ENCODE results near the gene SMIM30. TPM values are rescaled to one million over a fixed set of nuclear protein-coding genes. Genes with fewer than 3 reads are reported as not detected.

The SMIM30 gene
- total and polyA plus RNA-seq, 2 of the 8 experiments (the other 6 are each of a cell fraction or from before 2014, with no cell fraction given) = 35.2 to 49.7 TPM

DNA sequence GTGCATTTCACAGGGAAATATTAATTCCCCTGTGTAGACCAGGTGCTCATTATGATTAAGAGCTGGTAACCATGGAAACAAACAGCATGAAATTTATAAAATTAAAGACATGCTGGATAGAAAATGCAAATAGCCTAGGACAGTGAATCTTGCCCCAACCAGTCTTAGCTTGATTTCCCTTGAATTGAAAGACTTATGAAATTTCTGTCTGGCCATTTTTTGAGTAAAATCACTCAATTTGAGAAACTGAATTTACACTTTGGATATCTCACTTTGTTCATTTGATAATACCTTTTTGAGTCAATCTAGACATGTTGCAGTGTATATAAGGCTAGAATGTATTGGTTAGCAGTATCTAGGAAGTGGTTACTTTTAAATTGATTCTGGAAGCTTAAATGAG, 4.4 kb upstream of the SMIM30 start:
- Histone ChIP-seq H4K5ac (ENCODE audit: insufficient read length, low read depth, low read length) (no peak overlapping the region), H3K23me2 (ENCODE audit: low read depth, low read length) (no peaks in the 10 kb centered on the region), H2BK15ac (ENCODE audit: low read length) (no peak overlapping the region), H3K9ac (replicated peaks in 1 of 4; ENCODE audit: extremely low read depth in 1 of 4, low read depth in 3 of 4, low read length in 3 of 4) (no peak overlapping the region), H3K4me1 (replicated peaks in 1 of 4; ENCODE audit: control insufficient read depth in 3 of 4, insufficient read depth in 4 of 4, low read length in 3 of 4) (no peaks in the 10 kb centered on the region; a peak in 1 of 7 replicates), H3K18ac (ENCODE audit: extremely low read depth, low read length) (no peak overlapping the region), H2BK12ac (ENCODE audit: low read depth, low read length) (no peak overlapping the region), H4K20me1 (replicated peaks in 1 of 2; ENCODE audit: control insufficient read depth in 1 of 2, insufficient read depth in 2 of 2, low read length in 2 of 2) (no peaks in the 10 kb centered on the region), H2BK20ac (ENCODE audit: low read length) (no peak overlapping the region), H3K4me2 (ENCODE audit: insufficient read depth in 1 of 2, low read depth in 2 of 2, low read length in 2 of 2) (no peak overlapping the region), H3K36me3 (ENCODE audit: control insufficient read depth in 2 of 4, insufficient read depth in 4 of 4, low read length in 3 of 4) (no peaks in the 10 kb centered on the region), H3K9me3 (ENCODE audit: insufficient read depth in 2 of 2, low read depth in 1 of 2, low read length in 1 of 2) (no peaks in the 10 kb centered on the region; a peak in 1 of 4 replicates), H2BK120ac (replicated peaks; ENCODE audit: low read depth, low read length) (no peak overlapping the region), H2AK5ac (ENCODE audit: low read depth, low read length) (no peak overlapping the region), H3K23ac (ENCODE audit: insufficient read length) (no peak overlapping the region), H3K4ac (replicated peaks; ENCODE audit: insufficient read length, low read depth, low read length) (no peak overlapping the region), H3K79me2 (ENCODE audit: control insufficient read depth in 1 of 2, insufficient read depth in 2 of 2, low read length in 2 of 2) (no peaks in the 10 kb centered on the region; a peak in 1 of 4 replicates), H2AFZ (ENCODE audit: low read length) (no peak overlapping the region), H3K79me1 (ENCODE audit: low read depth, low read length) (no peaks in the 10 kb centered on the region), H3K27me3 (replicated peaks in 1 of 4; ENCODE audit: control insufficient read depth in 3 of 4, extremely low read depth in 1 of 4, insufficient read depth in 3 of 4, low read length in 3 of 4) (peaks cover 0 to 1% (median 0%) of the 10 kb centered on the region in 4 experiments; a peak in 1 of 7 replicates), H3K4me3 (ENCODE audit: extremely low read depth in 1 of 4, insufficient read depth in 2 of 4, low read depth in 3 of 4, low read length in 4 of 4) (no peak overlapping the region), H3K27ac (ENCODE audit: low read depth, low read length) (no peak overlapping the region), H3K56ac (replicated peaks; ENCODE audit: insufficient read length, low read depth, low read length) (no peak overlapping the region), H4K8ac (ENCODE audit: extremely low read depth, insufficient read depth, low read length) (no peak overlapping the region), H4K91ac (replicated peaks; ENCODE audit: insufficient read length, low read length) (no peak overlapping the region), H3K14ac (ENCODE audit: insufficient read length) (no peak overlapping the region), H2BK5ac (ENCODE audit: low read depth, low read length) (no peak overlapping the region)
- no peak for TF ChIP-seq YY1 (IDR thresholded peaks at IDR 0.05; ENCODE audit: low read depth, low read length)
- no peak for TF ChIP-seq TCF12 (IDR thresholded peaks at IDR 0.05; ENCODE audit: low read depth, low read length)
- TF ChIP-seq CBX8 (IDR thresholded peaks at IDR 0.05; ENCODE audit: borderline replicate concordance, low read depth, low read length) = no peak
- no peak for TF ChIP-seq KDM1A (IDR thresholded peaks at IDR 0.05; ENCODE audit: borderline replicate concordance, low read length)
- no peak for TF ChIP-seq CTBP2 (IDR thresholded peaks at IDR 0.05; ENCODE audit: borderline replicate concordance, insufficient read depth, insufficient read length, low read length)
- TF ChIP-seq HDAC6 (IDR thresholded peaks at IDR 0.05; ENCODE audit: low read depth, low read length) = no peak
- no peak for TF ChIP-seq EZH2 (IDR thresholded peaks at IDR 0.05; ENCODE audit: low read depth, low read length, severe bottlenecking)
- DNase-seq (ENCODE audit: low read depth in 1 of 2, low spot score in 2 of 2) (no peak), FAIRE-seq (no peak)
- POLR2A ChIA-PET (ENCODE audit: partially characterized antibody) = no interaction called here
- CTCF ChIA-PET (ENCODE audit: partially characterized antibody) = interaction anchor here (0.9 to 1.0 kb wide), 3 partner anchors 9 to 28 kb away, joined by 3 to 4 read pairs (median 3); no protein-coding TSS in a partner anchor

Data from H1 (cell line).